SHP77 treated with DMSO at 0.1 percent for 48 hours (cell line): Measurements from ENCODE around the gene FKBP2.
A peak's percentile ranks its signal among the peaks of the same experiment; 100 is the strongest.

ENCODE experiments used
- DNase-seq: peaks from one replicate; lab custom pipeline; 2025; lab: John Stamatoyannopoulos, UW

FKBP2 gene

DNA sequence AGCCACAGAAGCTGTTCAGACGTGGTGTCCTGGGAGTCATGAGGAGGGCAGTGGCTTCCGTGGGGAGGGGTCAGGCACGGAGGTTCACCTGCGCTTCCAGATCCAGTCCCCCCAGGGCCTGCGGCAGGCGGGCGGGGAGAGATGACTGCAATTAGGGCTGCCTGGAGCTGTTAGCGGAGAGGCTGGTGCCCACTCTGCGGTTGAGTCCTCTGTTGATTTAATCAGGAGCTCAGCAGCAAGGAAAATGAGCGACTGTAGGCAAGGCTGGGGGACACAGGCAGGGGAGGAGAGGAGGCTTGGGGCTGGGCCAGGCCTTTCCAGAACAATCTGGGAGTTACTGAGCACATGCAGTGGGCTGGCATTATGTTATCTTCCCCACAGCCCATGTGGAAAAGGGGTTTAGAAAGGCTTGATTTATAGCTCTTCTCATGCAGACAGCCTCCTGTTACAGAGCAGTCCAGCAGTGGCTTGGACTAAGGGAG lies 23.5 kb downstream of the FKBP2 start:
- DNase-seq, result no peak

DNA sequence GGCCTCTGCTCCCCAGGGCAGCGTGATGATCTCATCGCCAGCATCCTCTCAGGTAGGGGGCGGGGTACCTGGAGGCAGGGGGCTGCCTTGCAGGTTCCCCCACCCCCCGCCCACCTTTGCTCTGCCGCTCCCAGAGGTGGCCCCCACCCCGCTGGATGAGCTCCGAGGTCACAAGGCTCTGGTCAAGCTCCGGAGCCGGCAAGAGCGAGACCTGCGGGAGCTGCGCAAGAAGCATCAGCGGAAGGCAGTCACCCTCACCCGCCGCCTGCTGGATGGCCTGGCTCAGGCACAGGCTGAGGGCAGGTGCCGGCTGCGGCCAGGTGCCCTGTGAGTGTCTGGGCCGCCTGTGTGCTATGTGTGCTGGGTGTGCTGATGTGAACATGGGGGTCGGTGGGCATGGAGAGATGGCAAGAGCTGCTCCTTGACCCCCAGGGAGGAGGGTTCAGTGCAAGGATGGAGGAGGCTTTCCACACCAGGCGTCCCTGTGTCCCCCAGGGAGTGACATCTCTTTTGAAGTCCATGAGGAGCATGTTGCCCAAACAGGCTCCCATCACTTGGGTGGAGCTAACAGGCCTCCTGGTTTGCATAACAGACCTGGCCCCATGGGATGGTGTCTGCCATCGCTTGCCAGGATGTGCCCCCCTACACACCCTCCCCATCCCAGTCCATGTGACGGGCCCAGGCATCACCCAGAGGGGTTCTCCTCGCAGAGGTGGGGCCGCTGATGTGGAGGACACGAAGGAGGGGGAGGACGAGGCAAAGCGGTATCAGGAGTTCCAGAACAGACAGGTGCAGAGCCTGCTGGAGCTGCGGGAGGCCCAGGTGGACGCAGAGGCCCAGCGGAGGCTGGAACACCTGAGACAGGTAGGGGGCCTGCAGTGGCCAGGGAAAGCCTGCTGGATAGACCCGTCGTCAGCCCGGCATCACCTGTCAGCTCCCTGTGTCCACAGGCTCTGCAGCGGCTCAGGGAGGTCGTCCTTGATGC lies 24.6 kb downstream of the FKBP2 start:
- DNase-seq, result no peak

DNA sequence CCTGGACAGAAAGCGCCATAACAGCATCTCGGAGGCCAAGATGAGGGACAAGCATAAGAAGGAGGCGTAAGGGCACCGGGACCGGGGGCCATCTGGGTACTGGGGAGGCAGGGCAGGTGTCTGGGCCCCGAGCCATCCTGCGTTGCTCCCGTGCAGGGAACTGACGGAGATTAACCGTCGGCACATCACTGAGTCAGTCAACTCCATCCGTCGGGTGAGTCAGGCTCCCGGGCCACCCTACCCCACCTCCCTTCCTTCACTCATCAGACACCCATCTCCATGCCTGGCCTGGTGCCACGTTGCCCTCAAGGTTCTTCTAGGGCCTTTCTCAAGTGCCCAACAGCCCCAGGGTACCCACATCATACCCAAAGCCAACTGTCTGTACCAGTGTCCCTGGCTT lies 25.4 kb downstream of the FKBP2 start:
- DNase-seq, result no peak

DNA sequence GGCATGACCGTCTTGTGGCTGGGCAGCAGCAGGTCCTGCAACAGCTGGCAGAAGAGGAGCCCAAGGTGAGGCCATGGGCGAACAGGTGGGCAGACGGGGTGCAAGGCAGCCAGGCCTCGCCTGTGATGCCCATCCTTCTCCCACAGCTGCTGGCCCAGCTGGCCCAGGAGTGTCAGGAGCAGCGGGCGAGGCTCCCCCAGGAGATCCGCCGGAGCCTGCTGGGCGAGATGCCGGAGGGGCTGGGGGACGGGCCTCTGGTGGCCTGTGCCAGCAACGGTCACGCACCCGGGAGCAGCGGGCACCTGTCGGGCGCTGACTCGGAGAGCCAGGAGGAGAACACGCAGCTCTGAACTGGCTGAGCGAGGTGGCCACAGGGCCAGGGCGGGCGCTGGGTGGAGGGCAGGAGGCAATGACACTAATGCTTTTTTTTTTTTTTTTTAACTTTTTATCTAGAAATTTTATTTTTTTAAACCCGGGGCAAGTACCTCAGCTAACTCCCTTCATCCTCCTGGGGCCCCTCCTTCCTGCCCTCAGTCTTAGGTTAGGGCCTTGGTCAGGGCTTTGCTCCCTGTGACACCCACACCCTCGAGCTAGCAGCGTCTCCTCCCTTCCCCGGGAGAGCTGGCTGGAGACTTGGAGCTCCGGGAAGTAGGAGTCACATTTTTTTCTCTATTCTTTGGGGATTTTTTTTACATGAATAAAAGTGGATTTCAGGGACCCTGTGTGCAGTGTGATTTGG lies 26.5 kb downstream of the FKBP2 start:
- DNase-seq, result no peak

DNA sequence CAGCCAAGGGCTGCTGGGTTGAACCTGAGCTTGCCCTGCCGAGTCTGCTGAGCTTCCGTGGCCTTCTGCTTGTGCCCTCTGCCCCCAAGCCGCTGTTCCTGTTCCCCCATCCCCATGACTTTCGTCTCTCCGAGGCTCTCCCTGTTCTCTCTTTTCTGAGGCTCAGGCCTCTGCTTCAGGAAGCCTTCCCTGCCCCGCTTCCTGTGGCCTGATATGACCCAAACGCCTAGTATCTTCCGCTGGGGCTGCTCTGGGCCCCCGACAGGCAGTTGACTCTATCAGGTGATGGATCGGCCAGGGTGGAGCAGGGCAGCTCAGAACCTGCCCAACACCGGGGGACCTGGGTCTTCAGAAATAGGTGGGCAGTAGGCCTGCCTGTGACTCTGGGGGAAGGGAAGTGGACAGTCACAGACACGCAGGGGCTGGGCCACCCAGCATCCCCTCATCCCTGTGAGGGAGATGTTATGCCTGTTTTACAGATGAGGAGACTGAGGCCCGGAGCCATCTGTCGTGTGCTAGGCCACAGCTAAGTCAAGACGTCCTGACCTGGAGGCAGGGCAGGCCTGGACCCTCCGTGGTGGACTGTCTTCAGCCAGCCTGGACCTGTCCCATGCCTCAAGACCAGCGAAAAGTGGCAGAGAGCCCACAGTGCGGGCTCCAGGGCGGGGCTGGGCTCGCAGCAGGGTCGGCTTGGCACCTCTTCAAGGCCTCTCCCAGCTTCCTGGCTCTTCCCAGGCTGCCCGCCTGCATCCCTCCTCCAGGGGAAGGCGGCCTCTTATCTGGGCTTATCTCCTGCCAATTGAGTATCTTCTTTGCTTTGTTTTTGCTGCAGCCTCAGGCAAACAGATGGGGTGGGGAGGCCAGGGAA lies 27.4 kb downstream of the FKBP2 start:
- no peak for DNase-seq

DNA sequence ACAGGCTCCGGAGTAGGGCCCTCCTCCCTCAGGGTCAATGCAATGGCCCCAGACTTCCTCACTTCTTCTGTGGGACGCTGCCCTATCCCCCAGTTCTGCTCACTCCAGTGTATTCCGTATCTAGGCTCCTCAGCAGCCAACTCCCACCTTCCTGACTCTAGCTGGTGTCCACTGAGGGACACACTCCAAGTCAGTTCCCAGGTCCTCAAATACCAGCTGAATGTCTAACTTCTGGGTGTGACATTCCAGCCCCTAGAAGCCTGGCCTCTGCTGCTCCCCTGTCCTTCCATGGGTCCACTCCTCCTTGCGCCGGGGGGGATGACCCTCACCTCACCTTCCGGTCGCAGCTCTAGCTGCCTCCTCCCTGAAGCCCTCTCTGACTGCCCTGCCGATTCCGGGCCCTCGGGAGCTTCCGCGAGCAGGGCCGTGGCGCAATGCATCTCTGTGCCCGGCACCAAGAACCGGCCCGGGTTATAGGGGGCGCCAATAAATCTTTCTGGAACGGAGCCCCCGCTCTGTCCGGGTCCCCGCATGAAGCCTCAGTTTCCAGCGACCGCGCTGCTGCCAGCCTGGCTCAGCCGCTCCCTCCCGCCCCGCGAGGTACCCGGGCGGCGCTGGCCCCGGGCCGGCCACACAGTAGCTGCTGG lies 28.1 kb downstream of the FKBP2 start:
- no peak for DNase-seq

DNA sequence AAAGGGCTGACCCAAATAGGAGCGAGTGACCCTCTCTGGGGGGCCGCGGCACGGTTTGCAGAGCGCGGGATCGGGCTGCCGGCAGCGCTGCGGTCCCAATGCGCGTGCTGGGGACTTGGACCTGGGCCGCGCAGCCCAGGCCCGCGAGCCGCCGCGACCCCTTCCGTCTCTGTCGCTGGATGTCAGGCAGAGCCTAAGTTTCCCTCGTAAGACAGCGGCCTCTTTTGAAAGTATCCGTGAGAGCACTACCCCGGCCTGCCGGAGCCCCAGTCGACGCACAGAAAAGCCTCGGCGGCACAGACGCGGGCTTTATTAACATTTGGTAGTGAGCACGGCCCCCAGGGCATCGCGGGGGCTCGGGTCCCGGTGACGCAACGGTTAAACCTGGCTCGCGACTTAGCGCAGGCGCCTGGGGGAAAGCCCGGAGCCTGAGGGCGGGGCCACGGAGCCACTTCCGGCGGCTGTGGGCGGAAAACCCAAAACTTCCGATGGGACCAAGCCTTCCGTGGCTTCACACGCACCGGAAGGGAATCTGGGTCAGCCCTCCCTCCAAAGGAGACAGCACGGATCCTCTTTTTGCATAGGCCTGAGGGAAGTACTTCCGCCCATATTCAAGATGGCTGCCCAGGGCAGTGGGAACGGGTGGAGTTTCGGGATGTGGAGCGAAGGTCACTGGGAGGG lies 28.8 kb downstream of the FKBP2 start:
- DNase-seq, result peak; percentile 98

DNA sequence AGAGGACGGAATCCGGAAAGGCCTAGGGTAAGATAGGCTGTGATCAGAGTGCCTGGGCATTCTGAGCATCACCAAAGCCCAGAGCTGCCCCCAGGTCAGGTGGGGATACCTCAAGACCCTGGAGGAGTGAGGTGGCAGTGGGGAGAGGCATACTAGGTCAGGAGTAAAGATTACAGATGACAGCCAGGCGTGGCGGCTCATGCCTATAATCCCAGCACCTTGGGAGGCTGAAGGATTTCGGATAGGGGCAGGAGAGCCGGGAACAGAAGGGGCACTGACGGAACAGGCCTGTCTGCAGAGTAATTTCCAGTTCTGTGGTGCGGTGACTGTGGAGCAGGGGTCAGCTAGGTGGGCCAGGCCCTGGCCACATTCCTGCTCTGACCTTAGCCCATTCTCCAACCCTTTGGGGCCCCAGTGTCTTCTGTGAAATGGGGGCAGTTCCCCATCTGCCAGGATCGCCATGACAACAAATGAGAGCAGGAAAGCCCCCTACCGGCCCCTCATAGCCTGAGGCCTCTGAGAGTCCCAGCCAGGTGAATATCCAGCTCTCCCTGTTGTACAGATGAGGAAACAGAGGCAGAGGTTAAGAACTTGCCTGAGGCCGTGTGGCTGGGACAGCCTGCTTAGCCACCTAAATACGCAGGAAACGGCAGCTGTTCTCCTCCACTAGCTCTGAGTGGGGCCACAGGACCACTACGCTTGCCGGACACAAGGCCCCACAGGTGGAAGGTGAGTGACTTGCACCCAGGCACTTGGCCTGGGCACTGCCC lies 34.3 kb downstream of the FKBP2 start:
- no peak for DNase-seq

DNA sequence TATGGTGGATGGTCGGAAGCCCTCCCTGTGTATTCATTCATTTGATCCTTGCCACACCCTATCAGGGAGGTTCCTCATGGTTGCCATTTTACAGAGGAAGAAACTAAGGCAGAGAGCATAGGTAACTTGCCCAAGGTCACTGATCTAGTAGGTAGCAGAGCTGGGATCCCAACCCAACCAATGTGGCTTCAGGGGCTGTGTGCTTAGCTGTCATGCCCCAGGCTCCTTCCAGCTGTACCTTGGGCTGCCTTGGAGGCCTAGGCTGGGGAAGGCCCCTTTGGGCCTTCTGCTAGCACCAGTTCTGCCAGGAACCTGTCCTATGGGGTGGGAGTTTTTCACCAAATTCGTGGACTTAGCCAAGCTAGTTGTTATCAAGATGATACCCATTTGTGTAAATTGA lies 34.9 kb downstream of the FKBP2 start:
- no peak for DNase-seq

DNA sequence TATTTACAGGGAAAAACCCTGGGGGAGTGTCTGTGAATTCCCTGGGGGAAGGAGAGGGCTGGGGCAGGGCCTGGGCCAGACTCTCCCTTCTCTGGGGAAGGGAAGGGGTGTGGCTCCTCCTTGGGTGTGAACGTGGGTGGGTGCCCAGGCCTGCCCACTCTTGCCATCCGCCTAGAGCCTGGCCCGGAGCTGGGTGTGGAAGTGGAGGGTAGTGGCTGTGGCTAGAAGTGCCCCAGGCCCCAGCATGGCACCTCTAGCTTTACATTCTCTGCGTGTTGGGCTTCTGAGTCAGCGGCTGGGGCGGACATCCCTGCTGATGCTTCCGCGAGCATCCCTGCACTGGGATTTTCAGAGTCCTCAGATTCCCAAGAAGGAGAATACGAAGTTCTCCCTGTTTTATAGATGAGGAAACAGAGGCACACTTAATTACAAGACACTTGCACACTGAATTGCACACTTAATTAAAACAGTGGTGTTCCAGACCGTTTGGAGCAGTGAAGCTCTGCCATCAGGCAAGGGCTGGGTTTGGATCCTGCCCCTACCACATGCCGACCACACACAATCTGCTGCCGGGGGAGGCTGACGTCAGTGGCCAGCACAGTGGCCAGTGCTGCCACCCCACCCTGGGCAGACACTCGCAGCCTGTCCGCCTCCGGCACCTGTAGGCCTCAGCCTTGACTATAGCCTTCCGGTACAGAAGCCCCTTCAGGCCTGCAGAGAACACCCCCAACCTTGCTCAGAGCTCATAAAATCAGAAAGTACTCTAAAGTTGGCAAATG lies 35.9 kb downstream of the FKBP2 start:
- DNase-seq, result no peak

DNA sequence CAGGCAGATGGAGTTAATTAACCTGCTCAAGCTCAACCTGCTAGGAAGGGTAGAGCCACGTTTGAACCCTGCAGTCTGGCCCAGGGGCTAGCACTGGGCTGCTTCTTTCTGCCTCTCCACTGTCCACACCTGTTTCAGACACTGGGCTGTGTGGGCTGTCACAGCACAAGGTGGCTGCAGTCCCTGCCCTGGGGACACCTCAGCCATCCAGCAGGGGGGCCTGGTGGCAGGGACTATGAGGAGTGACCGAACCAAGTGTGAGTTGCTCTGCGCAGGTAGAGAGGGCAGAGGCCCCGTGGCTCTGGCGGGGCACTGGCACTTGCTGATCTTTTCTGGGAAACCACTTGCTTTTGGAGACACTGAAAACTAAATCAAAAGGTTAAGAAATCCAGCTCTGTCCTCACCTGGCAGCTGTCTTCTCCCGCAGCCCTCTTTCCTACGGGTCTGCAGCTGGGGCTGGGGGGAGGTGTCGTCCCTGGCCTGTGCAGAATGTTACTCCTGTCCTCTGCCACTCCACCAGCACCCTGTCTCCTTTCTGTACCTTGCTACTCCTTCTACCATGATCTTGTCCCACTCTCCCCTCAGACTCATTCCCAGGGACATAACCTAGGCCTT lies 37.8 kb downstream of the FKBP2 start:
- no peak for DNase-seq

DNA sequence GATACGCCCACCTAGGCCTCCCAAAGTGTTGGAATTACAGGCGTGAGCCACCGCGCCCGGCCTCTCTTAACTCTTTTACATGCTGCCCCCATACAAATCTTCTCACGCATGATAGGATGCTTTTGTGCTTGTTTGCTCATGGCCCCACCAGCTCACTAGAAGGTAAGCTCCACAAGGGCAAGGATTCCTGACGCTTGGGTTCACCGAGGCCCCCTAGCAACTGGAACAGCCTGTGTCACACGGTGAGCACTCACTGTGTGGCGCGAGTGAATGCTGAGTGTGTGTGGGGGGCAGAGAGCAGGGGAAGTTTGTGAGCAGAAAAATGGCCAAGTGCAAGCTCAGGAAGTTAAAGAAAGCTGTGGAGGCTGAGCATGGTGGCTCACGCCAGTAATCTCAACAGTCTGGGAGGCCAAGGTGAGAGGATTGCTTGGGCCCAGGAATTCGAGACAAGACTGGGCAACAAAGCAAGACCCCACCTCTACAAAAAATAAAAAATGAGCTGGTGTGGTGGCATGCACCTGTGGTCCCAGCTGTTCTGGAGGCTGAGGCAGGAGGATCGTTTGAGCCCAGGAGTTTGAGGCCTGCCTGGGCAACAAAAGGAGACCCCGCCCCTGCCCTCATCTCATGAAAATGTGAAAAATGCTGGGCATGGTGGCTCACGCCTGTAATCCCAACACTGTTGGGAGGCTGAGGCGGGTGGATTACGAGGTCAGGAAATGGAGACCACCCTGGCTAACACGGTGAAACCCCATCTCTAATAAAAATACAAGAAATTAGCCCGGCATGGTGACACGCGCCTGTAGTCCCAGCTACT lies 41.3 kb downstream of the FKBP2 start:
- DNase-seq, result no peak

DNA sequence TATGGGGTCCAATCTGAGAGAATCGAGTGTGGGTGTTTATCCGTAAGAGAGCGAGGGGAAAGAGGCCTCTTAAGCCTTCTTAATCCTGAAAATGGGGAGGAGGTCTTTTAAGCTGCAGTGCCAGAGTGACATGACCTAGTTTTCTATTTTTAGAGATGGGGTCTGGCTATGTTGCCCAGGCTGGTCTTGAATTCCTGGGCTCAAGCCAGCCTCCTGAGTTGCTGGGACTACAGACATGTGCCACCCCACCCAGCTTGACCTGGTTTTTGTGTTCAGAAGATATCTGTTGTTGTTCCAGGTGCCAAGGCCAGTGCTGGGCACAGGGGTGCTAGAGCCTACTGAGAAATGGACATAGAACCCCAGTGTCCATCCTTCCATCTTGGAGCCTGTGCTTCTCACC lies 42.2 kb downstream of the FKBP2 start:
- DNase-seq, result no peak

DNA sequence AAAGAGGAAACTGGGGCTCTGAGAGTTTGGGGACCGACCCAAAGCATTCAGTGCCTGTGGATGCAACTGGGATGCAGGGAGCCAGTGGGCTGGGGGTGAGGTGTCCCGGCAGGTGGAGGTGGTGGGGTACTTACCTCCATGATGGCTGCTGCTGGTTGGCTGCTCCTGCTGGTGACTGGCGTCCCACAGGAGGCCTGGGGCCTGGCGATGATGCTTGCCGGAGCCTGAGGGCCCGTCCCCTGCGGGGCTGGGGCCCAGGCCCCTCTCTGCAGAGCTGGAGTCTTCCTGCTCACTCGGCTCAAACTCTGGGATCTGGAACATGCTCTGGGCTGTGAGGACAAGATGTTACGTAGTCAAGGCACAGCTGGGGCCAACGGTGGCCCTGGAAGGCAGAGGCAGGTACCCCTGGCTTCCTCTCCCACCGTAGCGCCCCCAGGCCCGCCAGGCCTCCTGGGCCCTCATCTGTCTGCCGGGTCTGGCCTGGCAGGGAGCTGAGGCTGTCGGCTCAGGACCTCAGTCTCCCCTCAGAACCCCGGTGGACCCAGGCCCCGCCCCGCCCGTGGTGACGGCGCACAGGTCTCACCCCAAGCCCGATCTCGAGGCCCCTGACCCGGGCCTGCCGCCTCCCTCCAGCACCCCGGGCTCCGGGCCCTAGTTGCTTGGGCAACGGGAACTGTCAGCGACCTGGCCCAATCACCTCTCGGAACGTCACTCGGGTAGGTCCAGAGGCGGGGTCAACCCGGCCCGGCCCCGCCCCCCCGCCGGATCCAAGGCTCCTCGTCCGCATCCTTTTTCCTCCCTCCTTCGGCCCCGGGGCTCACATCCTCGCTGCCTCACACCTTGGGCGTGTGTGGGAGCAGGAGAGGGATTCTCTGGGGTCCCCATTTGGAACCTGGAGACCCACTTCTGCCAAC lies 43.4 kb downstream of the FKBP2 start, which contains the start of gene BAD:
TSS of gene BAD (minus strand) at position 618 of the 914 bp plus-strand sequence. CDS start at position 321, 297 bp downstream.
- DNase-seq, result peak; percentile 73

DNA sequence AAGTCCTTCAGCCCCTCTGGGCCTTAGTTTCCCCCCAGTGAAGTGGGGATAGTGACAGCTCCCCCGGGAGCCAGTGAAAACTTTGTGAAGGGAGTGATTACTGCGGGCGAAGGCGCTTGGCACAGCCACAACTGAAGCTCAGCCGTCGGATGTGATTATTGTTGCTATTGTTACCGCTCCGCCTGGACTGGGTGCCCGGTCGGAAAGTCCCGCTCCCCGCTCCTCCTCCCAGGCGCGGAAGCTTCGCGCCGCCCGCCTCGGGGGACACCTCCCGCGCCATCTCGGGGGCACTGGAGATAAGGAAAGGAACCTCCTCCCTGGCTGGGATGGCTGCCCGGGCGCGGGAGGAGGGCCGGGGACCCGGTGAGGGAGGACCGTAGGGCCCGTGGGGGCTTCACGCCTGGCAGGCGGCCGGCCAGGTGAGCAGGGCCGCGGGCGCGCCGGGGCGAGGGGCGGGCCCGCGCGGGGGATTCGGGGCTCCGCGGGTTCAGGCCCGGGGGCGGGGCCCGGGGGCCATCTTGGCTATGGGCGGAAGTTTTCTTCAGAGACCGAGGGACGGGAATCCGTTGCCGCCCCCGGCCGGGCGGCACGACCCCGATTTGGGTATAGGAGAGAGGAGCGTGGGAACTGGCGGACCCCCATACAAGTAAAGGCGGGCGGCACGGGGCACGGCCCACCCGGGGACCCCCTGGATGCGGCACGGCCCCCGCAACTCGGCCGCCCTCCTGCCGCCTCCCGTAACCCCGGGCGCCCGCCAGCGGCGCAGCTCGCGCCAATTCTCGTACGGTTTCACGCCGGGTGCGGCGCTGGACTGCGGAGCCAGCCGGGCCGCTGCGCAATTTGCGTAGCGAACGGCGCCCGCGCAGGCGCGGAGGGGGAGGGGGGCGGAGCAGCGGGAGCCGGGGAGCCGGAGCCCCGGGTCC lies 44.3 kb downstream of the FKBP2 start, which contains the start of gene GPR137:
TSS of gene GPR137 (plus strand) at position 887 of the 923 bp plus-strand sequence. CDS start 677 bp downstream, outside the sequence.
- peak; percentile 57 for DNase-seq
